A549 (cell line): ENCODE results near the gene MNX1. TPM values are rescaled to one million over a fixed set of nuclear protein-coding genes. Genes with fewer than 3 reads are reported as not detected.

ENCODE experiments used
- ATAC-seq, 2 experiments: fragments of 200-7000 bp in 1 of 2; fragments of >200 bp in 1 of 2; cut with Nextera tagmentation in 1 of 2; cut with Tn5 transposase in 1 of 2; 3 replicates each; pipeline versions ENCODE4 v1.8.0 to v1.9.1; 2018 to 2020; ENCODE audit warnings: mild to moderate bottlenecking in 1 of 2, moderate library complexity in 1 of 2
- CTCF ChIA-PET: fragments of 300-600 bp; sonication (Branson Sonifier 250); formaldehyde crosslinking; extraction: SDS; loops from one replicate; lab custom pipeline; 2021; ENCODE audit warnings: antibody characterized with exemption, inconsistent platforms; lab: Yijun Ruan, JAX
- POLR2A ChIA-PET: fragments of 350-600 bp; formaldehyde crosslinking; extraction: SDS; loops from one replicate; lab custom pipeline; 2021; ENCODE audit warnings: antibody characterized with exemption, inconsistent platforms; lab: Yijun Ruan, JAX
- DNase-seq, 2 experiments: peaks; one replicate each; pipeline versions ENCODE4 v3.0.0 to v3.0.0-alpha.2; 2011 to 2016; ENCODE audit warnings: low read depth in 1 of 2, low spot score in 1 of 2
- FAIRE-seq: peaks from 2 replicates; lab custom pipeline; 2011; peaks lifted over from hg19 to GRCh38; lab: Jason Lieb, UNC
- H3K27ac ChIP-seq, 2 experiments: fragments of >200 bp; sonication (Bioruptor Twin); formaldehyde crosslinking; 3 replicates each; pipeline ENCODE4 v1.5.1; 2016 to 2017
- H3K4me1 ChIP-seq: fragments of >200 bp; sonication (Bioruptor Twin); formaldehyde crosslinking; 3 replicates; pipeline ENCODE4 v1.6.1; 2016
- H3K4me2 ChIP-seq: fragments of >200 bp; sonication (Bioruptor Twin); formaldehyde crosslinking; 3 replicates; pipeline ENCODE4 v1.6.1; 2016
- H3K4me3 ChIP-seq: fragments of >200 bp; sonication (Bioruptor Twin); formaldehyde crosslinking; 3 replicates; pipeline ENCODE4 v1.5.1; 2016
- H3K9me3 ChIP-seq: fragments of >200 bp; sonication (Bioruptor Twin); formaldehyde crosslinking; 3 replicates; pipeline ENCODE4 v1.6.1; 2016
- CHD4 ChIP-seq: fragments of 200-600 bp; sonication (generic); IDR thresholded peaks from 2 replicates; pipeline ENCODE4 v1.6.1; 2016; ENCODE audit warnings: antibody characterized with exemption, mild to moderate bottlenecking, borderline replicate concordance
- EHMT2 ChIP-seq: fragments of 200-600 bp; sonication (generic); IDR thresholded peaks from 2 replicates; pipeline ENCODE4 v1.6.1; 2016; ENCODE audit warnings: antibody characterized with exemption, low read depth, mild to moderate bottlenecking, moderate library complexity
- FOSL2 ChIP-seq, 2 experiments: fragments of 450-650 bp in 1 of 2; fragments of >200 bp in 1 of 2; sonication (Bioruptor Twin) in 1 of 2; formaldehyde crosslinking; IDR thresholded peaks; 2 replicates each; pipeline versions ENCODE4 v1.5.0 to v1.6.1; 2016 to 2020; ENCODE audit warnings: mild to moderate bottlenecking in 1 of 2, moderate library complexity in 1 of 2
- HOXB5 ChIP-seq: fragments of 250-450 bp; sonication (Bioruptor Pico); IDR thresholded peaks from 2 replicates; pipeline ENCODE4 v1.5.0; 2020; ENCODE audit warnings: mild to moderate bottlenecking, moderate library complexity
- JUN ChIP-seq, 2 experiments: fragments of >200 bp; sonication (Bioruptor Twin); formaldehyde crosslinking; IDR thresholded peaks; 2 replicates in 1 of 2; 3 replicates in 1 of 2; pipeline ENCODE4 v1.6.1; 2016 to 2017
- MAFK ChIP-seq: fragments of 450-650 bp; IDR thresholded peaks from 2 replicates; pipeline ENCODE4 v1.6.1; 2014; ENCODE audit not compliant: partially characterized antibody
- MAZ ChIP-seq: fragments of 150-350 bp; IDR thresholded peaks from 2 replicates; pipeline ENCODE4 v1.6.1; 2014; ENCODE audit warnings: antibody characterized with exemption, low read depth, low read length, borderline replicate concordance
- POLR2A ChIP-seq: IDR thresholded peaks from 2 replicates; pipeline ENCODE4 v1.6.1; 2012; ENCODE audit warnings: mild to moderate bottlenecking, low read length
- RAD21 ChIP-seq, 2 experiments: fragments of >200 bp in 1 of 2; sonication (Bioruptor Twin) in 1 of 2; formaldehyde crosslinking in 1 of 2; IDR thresholded peaks in 1 of 2; conservative IDR thresholded peaks in 1 of 2; 2 replicates in 1 of 2; 3 replicates in 1 of 2; pipeline ENCODE4 v1.6.1; 2012 to 2018; ENCODE audit warnings: inconsistent platforms in 1 of 2
- RARB ChIP-seq: fragments of 250-450 bp; sonication (Bioruptor Pico); IDR thresholded peaks from 2 replicates; pipeline ENCODE4 v1.8.0; 2021; ENCODE audit warnings: mild to moderate bottlenecking, moderate library complexity
- TP53 ChIP-seq: fragments of 250-450 bp; sonication (Bioruptor Pico); IDR thresholded peaks from 2 replicates; pipeline ENCODE4 v1.5.0; 2021; ENCODE audit warnings: mild to moderate bottlenecking, moderate library complexity
- ZFP36 ChIP-seq: fragments of 450-650 bp; IDR thresholded peaks from 2 replicates; pipeline ENCODE4 v1.6.1; 2014; ENCODE audit warnings: borderline replicate concordance; ENCODE audit not compliant: partially characterized antibody
- WGBS: methylation state at CpG from one replicate; pipeline ENCODE4 v1.1.6; 2017; ENCODE audit errors: missing lambda C conversion rate; 5-methylcytosine and 5-hydroxymethylcytosine counted together
- polyA plus RNA-seq, 4 experiments: library from polyadenylated mRNA; depleted of rRNA in 3 of 4; stranded (reverse); fragments of >200 nt; fragmentation: RNase III in 1 of 4; extraction: RNeasy Plus Mini Kit Qiagen cat#74134 plus additional on column Dnase treatment in 1 of 4; gene quantifications; 2 replicates in 3 of 4; 3 replicates in 1 of 4; pipeline ENCODE4 v1.2.3, GENCODE V29; 2011 to 2017
- TF ChIP-seq, protein P1 (sequence below): IDR thresholded peaks from 2 replicates; pipeline ENCODE4 v1.6.1; 2012
- TF ChIP-seq, protein P2 (sequence below): fragments of >200 bp; sonication (Bioruptor Twin); formaldehyde crosslinking; IDR thresholded peaks from 3 replicates; pipeline ENCODE4 v1.5.1; 2016
- TF ChIP-seq, protein P3 (sequence below): fragments of 200-600 bp; sonication (generic); IDR thresholded peaks from 2 replicates; pipeline ENCODE4 v1.6.1; 2016; ENCODE audit warnings: antibody characterized with exemption, mild to moderate bottlenecking, moderate library complexity
- TF ChIP-seq, protein P4 (sequence below): fragments of >200 bp; sonication (Bioruptor Twin); formaldehyde crosslinking; IDR thresholded peaks from 2 replicates; pipeline ENCODE4 v1.6.1; 2016
- TF ChIP-seq, protein P5 (sequence below): fragments of 250-450 bp; sonication (Bioruptor Pico); IDR thresholded peaks from 2 replicates; pipeline ENCODE4 v1.5.0; 2020; ENCODE audit warnings: low read depth, mild to moderate bottlenecking, moderate library complexity

MNX1 gene
- polyA plus RNA-seq, 2 of the 4 experiments (the other 2 are of a cell fraction): 0.70 to 4.5 TPM

DNA sequence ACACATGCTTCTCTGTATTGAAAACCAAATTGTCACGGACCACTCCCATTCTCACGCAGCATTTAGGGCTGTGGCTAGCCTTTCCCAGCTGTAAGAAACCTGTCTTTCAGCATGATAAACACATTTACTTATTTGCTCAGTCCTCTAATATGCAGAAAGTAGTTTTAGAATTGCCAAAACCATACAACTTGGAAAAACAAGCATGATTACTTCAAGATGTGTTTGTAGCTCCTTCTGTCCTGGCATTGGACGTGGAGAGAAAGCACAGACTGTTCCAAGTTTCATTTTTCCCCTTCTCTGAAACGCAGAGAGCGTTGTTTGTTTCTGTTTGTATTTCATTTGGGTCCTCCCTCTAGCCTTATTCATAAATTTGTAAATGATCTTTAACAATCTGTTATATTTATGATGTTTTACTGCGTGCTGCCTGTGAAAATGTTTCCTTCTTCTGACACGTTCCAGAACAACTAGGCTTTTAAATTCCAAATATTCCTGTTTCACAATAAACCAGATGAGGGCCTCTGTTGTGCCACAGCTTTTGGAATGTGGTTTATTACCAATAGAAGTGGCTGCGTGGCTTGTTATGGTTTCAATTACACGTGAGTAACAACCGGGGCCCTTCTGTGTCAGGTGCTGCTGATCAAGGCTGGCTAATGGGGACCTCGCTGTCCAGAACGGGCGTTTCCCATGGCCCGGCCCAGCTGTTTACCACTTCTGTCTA, 26.1 kb downstream of the MNX1 start (continued):
- TF ChIP-seq FOSL2 (IDR thresholded peaks at IDR 0.05): no peak
- TF ChIP-seq FOSL2 (CRISPR knock-in tag; IDR thresholded peaks at IDR 0.05): no peak

DNA sequence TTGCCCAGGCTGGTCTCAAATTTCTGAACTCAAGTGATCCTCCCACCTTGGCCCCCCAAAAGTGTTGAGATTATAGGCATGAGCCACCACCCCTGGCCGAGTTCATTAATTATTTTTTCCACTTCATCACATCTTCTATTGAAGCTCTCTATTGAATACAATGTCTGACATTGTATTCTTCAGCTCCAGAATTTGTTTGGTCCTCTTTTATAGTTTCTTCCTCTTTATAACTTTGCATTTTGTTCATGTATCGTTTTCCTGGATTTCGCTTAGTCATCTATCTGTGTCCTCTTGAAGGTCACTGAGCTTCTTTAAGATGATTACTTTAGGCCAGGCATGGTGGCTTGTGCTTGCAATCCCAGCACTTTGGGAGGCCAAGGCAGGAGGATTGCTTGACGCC, 30.8 kb downstream of the MNX1 start:
- no peak overlapping the region for H3K4me3 ChIP-seq
- no peak for FAIRE-seq
- DNase-seq: no peak
- no peaks in the 10 kb centered on the region for H3K9me3 ChIP-seq
- POLR2A ChIA-PET: no interaction called here
- no peak for ATAC-seq
- WGBS: 89% methylated on average over 4 of the region's 4 CpGs
- no peak overlapping the region for H3K4me2 ChIP-seq
- CTCF ChIA-PET: interaction anchor here (1.0 to 3.0 kb wide), 3 partner anchors 10 to 245 kb away, joined by 3 to 18 read pairs (median 3); no protein-coding TSS in a partner anchor
- no peaks in the 10 kb centered on the region for H3K4me1 ChIP-seq
- H3K27ac ChIP-seq: no peak overlapping the region
- TF ChIP-seq MAFK: peak; percentile 74
- TF ChIP-seq, protein P1, sequence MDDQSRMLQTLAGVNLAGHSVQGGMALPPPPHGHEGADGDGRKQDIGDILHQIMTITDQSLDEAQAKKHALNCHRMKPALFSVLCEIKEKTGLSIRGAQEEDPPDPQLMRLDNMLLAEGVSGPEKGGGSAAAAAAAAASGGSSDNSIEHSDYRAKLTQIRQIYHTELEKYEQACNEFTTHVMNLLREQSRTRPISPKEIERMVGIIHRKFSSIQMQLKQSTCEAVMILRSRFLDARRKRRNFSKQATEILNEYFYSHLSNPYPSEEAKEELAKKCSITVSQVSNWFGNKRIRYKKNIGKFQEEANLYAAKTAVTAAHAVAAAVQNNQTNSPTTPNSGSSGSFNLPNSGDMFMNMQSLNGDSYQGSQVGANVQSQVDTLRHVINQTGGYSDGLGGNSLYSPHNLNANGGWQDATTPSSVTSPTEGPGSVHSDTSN: no peak

DNA sequence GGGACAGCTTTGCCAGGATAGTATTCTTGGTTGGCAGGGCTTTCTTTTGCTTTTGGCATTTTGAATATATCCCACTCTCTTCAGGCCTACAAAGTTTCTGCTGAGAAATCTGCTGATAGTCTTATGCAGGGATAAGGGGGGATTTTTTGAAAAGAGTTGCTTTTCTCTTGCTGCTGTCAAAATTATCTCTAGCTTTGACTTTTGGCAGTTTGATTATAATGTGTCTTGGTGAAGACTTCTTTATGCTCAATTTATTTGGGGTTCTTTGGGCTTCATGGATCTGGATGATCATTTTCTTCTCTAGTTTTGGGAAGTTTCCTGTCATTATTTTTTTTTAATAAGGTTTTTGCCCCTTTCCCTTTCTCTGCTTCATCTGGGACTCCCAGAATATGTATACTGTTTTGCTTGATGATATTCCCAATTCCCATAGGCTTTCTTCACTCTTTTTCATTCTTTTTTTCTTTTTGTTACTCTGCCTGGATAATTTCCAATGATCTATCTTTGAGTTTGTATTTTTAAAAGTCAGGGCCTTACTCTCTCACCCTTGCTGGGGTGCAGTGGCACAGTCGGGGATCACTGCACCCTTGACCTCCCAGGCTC, 31.4 kb downstream of the MNX1 start:
- CTCF ChIA-PET: interaction anchor here (1.0 to 3.0 kb wide), 3 partner anchors 9 to 246 kb away, joined by 3 to 18 read pairs (median 3); no protein-coding TSS in a partner anchor
- WGBS: 76% methylated on average over 1 of the region's 1 CpG
- Histone ChIP-seq H3K4me1 (no peaks in the 10 kb centered on the region), H3K9me3 (no peaks in the 10 kb centered on the region), H3K4me3 (no peak overlapping the region), H3K4me2 (no peak overlapping the region), H3K27ac (no peak overlapping the region)
- FAIRE-seq: no peak
- ATAC-seq: no peak
- TF ChIP-seq FOSL2 (IDR thresholded peaks at IDR 0.05): no peak
- no peak for TF ChIP-seq FOSL2 (CRISPR knock-in tag; IDR thresholded peaks at IDR 0.05)
- no peak for TF ChIP-seq POLR2A
- no peak for TF ChIP-seq RARB (CRISPR knock-in tag)
- TF ChIP-seq JUN (IDR thresholded peaks at IDR 0.05): no peak
- TF ChIP-seq, protein P2, sequence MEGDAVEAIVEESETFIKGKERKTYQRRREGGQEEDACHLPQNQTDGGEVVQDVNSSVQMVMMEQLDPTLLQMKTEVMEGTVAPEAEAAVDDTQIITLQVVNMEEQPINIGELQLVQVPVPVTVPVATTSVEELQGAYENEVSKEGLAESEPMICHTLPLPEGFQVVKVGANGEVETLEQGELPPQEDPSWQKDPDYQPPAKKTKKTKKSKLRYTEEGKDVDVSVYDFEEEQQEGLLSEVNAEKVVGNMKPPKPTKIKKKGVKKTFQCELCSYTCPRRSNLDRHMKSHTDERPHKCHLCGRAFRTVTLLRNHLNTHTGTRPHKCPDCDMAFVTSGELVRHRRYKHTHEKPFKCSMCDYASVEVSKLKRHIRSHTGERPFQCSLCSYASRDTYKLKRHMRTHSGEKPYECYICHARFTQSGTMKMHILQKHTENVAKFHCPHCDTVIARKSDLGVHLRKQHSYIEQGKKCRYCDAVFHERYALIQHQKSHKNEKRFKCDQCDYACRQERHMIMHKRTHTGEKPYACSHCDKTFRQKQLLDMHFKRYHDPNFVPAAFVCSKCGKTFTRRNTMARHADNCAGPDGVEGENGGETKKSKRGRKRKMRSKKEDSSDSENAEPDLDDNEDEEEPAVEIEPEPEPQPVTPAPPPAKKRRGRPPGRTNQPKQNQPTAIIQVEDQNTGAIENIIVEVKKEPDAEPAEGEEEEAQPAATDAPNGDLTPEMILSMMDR: no peak
- TF ChIP-seq, protein P3, sequence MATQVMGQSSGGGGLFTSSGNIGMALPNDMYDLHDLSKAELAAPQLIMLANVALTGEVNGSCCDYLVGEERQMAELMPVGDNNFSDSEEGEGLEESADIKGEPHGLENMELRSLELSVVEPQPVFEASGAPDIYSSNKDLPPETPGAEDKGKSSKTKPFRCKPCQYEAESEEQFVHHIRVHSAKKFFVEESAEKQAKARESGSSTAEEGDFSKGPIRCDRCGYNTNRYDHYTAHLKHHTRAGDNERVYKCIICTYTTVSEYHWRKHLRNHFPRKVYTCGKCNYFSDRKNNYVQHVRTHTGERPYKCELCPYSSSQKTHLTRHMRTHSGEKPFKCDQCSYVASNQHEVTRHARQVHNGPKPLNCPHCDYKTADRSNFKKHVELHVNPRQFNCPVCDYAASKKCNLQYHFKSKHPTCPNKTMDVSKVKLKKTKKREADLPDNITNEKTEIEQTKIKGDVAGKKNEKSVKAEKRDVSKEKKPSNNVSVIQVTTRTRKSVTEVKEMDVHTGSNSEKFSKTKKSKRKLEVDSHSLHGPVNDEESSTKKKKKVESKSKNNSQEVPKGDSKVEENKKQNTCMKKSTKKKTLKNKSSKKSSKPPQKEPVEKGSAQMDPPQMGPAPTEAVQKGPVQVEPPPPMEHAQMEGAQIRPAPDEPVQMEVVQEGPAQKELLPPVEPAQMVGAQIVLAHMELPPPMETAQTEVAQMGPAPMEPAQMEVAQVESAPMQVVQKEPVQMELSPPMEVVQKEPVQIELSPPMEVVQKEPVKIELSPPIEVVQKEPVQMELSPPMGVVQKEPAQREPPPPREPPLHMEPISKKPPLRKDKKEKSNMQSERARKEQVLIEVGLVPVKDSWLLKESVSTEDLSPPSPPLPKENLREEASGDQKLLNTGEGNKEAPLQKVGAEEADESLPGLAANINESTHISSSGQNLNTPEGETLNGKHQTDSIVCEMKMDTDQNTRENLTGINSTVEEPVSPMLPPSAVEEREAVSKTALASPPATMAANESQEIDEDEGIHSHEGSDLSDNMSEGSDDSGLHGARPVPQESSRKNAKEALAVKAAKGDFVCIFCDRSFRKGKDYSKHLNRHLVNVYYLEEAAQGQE: no peak
- no peak for TF ChIP-seq TP53 (CRISPR knock-in tag)
- TF ChIP-seq CHD4: no peak
- TF ChIP-seq ZFP36: no peak
- no peak for TF ChIP-seq MAZ
- TF ChIP-seq, protein P4, sequence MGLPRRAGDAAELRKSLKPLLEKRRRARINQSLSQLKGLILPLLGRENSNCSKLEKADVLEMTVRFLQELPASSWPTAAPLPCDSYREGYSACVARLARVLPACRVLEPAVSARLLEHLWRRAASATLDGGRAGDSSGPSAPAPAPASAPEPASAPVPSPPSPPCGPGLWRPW: no peak
- TF ChIP-seq, protein P5, sequence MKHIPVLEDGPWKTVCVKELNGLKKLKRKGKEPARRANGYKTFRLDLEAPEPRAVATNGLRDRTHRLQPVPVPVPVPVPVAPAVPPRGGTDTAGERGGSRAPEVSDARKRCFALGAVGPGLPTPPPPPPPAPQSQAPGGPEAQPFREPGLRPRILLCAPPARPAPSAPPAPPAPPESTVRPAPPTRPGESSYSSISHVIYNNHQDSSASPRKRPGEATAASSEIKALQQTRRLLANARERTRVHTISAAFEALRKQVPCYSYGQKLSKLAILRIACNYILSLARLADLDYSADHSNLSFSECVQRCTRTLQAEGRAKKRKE (CRISPR knock-in tag): no peak
- no peak for TF ChIP-seq RAD21 (conservative IDR thresholded peaks at IDR 0.05 in 1 of 2, IDR thresholded peaks at IDR 0.05 in 1 of 2)
- TF ChIP-seq HOXB5 (CRISPR knock-in tag): no peak
- TF ChIP-seq, protein P1: no peak
- TF ChIP-seq EHMT2: no peak
- POLR2A ChIA-PET: no interaction called here
- DNase-seq: no peak
